HCT116 (cell line): Measurements from ENCODE around the gene BNC2.

Experiments
- EGR1 ChIP-seq: IDR thresholded peaks from 2 replicates; pipeline ENCODE4 v1.6.1; 2012; ENCODE audit warnings: low read depth
- EZH2 ChIP-seq: fragments of 200-600 bp; sonication (generic); IDR thresholded peaks from 2 replicates; pipeline ENCODE4 v1.6.1; 2017; ENCODE audit warnings: antibody characterized with exemption, mixed run types
- EZH2phosphoT487 ChIP-seq: fragments of 200-600 bp; IDR thresholded peaks from 2 replicates; pipeline ENCODE4 v1.6.1; 2018; ENCODE audit warnings: antibody characterized with exemption, borderline replicate concordance
- JUND ChIP-seq: IDR thresholded peaks from 2 replicates; pipeline ENCODE4 v1.6.1; 2012
- POLR2A ChIP-seq: IDR thresholded peaks from 2 replicates; pipeline ENCODE4 v1.7.0; 2011; ENCODE audit warnings: borderline replicate concordance; ENCODE audit not compliant: insufficient read depth, insufficient read length; ENCODE audit errors: extremely low read depth
- RAD21 ChIP-seq: IDR thresholded peaks from 2 replicates; pipeline ENCODE4 v1.6.1; 2012; ENCODE audit warnings: low read depth, mild to moderate bottlenecking
- SIN3A ChIP-seq: IDR thresholded peaks from 2 replicates; pipeline ENCODE4 v1.6.1; 2012; ENCODE audit warnings: low read depth
- SP1 ChIP-seq: IDR thresholded peaks from 2 replicates; pipeline ENCODE4 v1.6.1; 2012; ENCODE audit warnings: low read depth
- YY1 ChIP-seq: IDR thresholded peaks from 2 replicates; pipeline ENCODE4 v1.6.1; 2011; ENCODE audit warnings: low read length, low read depth, moderate library complexity, mild to moderate bottlenecking; ENCODE audit not compliant: insufficient replicate concordance; ENCODE audit errors: extremely low read depth
- TF ChIP-seq, protein P1 (sequence below): IDR thresholded peaks from 2 replicates; pipeline ENCODE4 v1.6.1; 2012; ENCODE audit warnings: low read depth
- TF ChIP-seq, protein P2 (sequence below), 3 experiments: fragments of 200-600 bp in 1 of 3; sonication (generic) in 1 of 3; IDR thresholded peaks in 2 of 3; conservative IDR thresholded peaks in 1 of 3; 2 replicates each; pipeline ENCODE4 v1.5.1; 2012 to 2017; ENCODE audit warnings: low read depth in 2 of 3, low read length in 2 of 3, antibody characterized with exemption in 1 of 3, borderline replicate concordance in 1 of 3, control low read depth in 1 of 3, mild to moderate bottlenecking in 1 of 3, mixed read lengths in 1 of 3, mixed run types in 1 of 3, moderate library complexity in 1 of 3; ENCODE audit not compliant: insufficient read depth in 1 of 3
- TF ChIP-seq, protein P3 (sequence below): IDR thresholded peaks from 2 replicates; pipeline ENCODE4 v1.6.1; 2012
- TF ChIP-seq, protein P4 (sequence below): IDR thresholded peaks from 2 replicates; pipeline ENCODE4 v1.6.1; 2012
- TF ChIP-seq, protein P5 (sequence below): IDR thresholded peaks from 2 replicates; pipeline ENCODE4 v1.6.1; 2011; ENCODE audit warnings: mild to moderate bottlenecking, low read length, moderate library complexity; ENCODE audit not compliant: insufficient replicate concordance; ENCODE audit errors: extremely low read depth

DNA sequence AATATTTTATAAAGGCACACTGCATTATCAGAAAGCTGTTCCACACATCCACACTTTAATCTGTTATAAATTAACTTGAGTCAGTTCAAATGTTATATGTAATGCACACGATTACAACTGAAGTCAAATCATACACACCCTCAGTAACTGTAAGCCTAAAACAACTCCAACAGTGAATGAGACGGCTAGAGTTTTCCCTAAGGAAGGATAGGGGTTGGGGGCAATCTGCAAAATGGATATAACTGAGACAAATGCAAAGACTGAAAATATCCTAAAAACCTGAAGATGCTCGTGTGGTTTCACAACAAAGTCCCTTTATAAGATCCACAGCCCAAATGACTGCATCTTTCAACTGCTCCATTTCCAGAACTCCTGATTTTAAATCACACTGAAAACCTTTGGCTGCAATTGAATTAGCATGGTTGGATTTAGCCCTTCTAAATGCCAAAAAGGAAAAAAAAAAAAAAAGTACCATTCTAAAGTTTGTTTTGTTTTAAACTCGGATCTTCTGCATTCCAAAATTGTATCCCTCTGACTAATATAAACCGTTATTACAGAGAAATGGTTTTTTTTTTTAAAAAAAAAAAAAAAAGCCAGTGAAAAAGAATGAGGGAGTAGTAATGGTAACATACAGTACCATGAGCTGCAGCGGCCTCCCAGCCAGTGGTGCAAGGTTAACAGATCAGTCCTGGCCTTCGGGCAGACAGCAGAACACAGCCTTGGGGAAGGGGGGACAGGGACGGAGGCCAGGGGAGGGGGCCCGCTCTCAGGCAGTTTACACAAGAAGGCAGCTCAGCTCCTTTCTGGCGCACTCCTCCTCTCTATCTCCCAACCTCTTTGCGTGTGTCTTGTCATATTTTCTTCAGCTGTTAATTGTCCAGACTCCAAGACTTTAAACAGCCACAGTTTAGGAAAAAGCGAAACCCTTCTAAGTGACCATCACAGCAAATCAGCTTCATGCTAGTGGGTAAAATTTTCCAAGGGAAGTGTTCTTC, 166.1 kb downstream of the BNC2 start:
- TF ChIP-seq, protein P1, sequence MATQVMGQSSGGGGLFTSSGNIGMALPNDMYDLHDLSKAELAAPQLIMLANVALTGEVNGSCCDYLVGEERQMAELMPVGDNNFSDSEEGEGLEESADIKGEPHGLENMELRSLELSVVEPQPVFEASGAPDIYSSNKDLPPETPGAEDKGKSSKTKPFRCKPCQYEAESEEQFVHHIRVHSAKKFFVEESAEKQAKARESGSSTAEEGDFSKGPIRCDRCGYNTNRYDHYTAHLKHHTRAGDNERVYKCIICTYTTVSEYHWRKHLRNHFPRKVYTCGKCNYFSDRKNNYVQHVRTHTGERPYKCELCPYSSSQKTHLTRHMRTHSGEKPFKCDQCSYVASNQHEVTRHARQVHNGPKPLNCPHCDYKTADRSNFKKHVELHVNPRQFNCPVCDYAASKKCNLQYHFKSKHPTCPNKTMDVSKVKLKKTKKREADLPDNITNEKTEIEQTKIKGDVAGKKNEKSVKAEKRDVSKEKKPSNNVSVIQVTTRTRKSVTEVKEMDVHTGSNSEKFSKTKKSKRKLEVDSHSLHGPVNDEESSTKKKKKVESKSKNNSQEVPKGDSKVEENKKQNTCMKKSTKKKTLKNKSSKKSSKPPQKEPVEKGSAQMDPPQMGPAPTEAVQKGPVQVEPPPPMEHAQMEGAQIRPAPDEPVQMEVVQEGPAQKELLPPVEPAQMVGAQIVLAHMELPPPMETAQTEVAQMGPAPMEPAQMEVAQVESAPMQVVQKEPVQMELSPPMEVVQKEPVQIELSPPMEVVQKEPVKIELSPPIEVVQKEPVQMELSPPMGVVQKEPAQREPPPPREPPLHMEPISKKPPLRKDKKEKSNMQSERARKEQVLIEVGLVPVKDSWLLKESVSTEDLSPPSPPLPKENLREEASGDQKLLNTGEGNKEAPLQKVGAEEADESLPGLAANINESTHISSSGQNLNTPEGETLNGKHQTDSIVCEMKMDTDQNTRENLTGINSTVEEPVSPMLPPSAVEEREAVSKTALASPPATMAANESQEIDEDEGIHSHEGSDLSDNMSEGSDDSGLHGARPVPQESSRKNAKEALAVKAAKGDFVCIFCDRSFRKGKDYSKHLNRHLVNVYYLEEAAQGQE = no peak
- TF ChIP-seq EGR1 (no peak), EZH2 (no peak), SP1 (no peak), POLR2A (no peak), JUND (no peak), EZH2phosphoT487 (no peak), YY1 (no peak), SIN3A (no peak), RAD21 (no peak)
- TF ChIP-seq, protein P2, sequence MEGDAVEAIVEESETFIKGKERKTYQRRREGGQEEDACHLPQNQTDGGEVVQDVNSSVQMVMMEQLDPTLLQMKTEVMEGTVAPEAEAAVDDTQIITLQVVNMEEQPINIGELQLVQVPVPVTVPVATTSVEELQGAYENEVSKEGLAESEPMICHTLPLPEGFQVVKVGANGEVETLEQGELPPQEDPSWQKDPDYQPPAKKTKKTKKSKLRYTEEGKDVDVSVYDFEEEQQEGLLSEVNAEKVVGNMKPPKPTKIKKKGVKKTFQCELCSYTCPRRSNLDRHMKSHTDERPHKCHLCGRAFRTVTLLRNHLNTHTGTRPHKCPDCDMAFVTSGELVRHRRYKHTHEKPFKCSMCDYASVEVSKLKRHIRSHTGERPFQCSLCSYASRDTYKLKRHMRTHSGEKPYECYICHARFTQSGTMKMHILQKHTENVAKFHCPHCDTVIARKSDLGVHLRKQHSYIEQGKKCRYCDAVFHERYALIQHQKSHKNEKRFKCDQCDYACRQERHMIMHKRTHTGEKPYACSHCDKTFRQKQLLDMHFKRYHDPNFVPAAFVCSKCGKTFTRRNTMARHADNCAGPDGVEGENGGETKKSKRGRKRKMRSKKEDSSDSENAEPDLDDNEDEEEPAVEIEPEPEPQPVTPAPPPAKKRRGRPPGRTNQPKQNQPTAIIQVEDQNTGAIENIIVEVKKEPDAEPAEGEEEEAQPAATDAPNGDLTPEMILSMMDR (IDR thresholded peaks at IDR 0.05 in 2 of 3, conservative IDR thresholded peaks at IDR 0.05 in 1 of 3; ENCODE audit: borderline replicate concordance in 1 of 3, insufficient read depth in 1 of 3, low read depth in 2 of 3, low read length in 2 of 3) = no peak
- TF ChIP-seq, protein P3, sequence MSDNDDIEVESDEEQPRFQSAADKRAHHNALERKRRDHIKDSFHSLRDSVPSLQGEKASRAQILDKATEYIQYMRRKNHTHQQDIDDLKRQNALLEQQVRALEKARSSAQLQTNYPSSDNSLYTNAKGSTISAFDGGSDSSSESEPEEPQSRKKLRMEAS = no peak
- TF ChIP-seq, protein P4, sequence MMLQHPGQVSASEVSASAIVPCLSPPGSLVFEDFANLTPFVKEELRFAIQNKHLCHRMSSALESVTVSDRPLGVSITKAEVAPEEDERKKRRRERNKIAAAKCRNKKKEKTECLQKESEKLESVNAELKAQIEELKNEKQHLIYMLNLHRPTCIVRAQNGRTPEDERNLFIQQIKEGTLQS = no peak
- TF ChIP-seq, protein P5, sequence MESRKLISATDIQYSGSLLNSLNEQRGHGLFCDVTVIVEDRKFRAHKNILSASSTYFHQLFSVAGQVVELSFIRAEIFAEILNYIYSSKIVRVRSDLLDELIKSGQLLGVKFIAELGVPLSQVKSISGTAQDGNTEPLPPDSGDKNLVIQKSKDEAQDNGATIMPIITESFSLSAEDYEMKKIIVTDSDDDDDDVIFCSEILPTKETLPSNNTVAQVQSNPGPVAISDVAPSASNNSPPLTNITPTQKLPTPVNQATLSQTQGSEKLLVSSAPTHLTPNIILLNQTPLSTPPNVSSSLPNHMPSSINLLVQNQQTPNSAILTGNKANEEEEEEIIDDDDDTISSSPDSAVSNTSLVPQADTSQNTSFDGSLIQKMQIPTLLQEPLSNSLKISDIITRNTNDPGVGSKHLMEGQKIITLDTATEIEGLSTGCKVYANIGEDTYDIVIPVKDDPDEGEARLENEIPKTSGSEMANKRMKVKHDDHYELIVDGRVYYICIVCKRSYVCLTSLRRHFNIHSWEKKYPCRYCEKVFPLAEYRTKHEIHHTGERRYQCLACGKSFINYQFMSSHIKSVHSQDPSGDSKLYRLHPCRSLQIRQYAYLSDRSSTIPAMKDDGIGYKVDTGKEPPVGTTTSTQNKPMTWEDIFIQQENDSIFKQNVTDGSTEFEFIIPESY = no peak
